GM12872 (cell line): ENCODE data around the gene TBC1D22B.

Experiments used
- CTCF ChIP-seq: IDR thresholded peaks from 3 replicates; pipeline ENCODE4 v1.5.1; 2011; ENCODE audit warnings: low read depth, mild to moderate bottlenecking, low read length, moderate library complexity; ENCODE audit not compliant: insufficient read depth

Gene TBC1D22B

GRCh38 chr6:37305841-37306425 lies 48.4 kb downstream of the TBC1D22B start:
- no peak for TF ChIP-seq CTCF

- TF ChIP-seq CTCF: no peak
Measured at GRCh38 chr6:37306624-37307222, 49.2 kb downstream of the TBC1D22B start.

- no peak for TF ChIP-seq CTCF
Measured at GRCh38 chr6:37308069-37308815, 50.7 kb downstream of the TBC1D22B start.

GRCh38 chr6:37309046-37309445 lies 51.5 kb downstream of the TBC1D22B start:
- no peak for TF ChIP-seq CTCF

- TF ChIP-seq CTCF: no peak
Measured at GRCh38 chr6:37309692-37310091, 52.1 kb downstream of the TBC1D22B start.

- TF ChIP-seq CTCF: no peak
Measured at GRCh38 chr6:37310966-37311365, 53.4 kb downstream of the TBC1D22B start.

- TF ChIP-seq CTCF: no peak
Measured at GRCh38 chr6:37311741-37312473, 54.3 kb downstream of the TBC1D22B start.
